Measurements from ENCODE around the gene RGS11. TPM values are rescaled to one million over a fixed set of nuclear protein-coding genes. Genes with fewer than 3 reads are reported as not detected.

The RGS11 gene
- total and polyA plus RNA-seq, 2 donors from 2014 or later: 2.5 to 5.9 TPM

DNA sequence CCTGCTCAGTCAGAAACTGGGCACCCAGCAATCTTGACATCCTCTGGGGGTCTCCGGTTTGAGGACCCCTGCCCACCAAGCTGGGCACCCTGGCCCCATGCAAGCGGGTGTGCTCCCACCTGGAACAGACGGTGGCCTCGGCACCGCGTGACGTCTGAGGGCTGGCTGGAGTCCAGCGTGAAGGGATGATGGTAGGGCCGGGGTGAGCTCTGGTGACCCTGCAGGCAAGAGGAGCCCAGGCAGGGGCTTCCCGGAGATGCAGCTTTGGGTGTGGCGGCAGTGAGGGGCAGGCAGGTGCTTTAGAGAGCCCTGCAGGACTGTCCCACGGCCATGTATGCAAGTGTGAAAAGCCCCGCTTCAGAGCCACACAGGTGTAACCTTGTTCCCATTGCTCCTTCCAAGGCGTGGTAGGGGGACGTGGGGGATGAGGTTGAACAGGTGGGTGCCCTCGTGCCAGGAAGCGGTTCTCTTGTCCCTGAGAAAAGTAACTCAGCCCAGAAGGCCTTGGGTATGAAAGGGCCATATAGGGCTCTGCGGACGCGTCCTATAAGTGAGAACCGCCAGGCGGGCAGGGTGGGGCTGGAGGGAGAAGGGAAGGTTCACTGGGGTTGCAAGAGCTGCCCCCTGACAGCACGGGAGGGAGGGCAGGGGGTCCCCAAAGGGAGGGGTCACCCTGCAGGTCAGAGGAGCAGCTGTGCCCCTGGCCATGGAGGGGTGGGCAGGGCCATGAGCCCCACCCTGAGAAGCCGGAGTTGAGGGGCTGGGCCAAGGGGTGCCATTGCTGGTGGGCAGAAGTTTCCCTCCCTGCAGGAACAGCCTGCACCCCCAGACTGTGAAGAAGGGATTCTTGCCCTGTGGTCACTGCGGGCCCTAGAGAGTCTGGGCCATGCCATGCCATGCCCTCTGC lies 9.2 kb downstream of the RGS11 start:
- H3K27ac ChIP-seq (ENCODE audit: low read depth in 2 of 2, low read length in 2 of 2): no peak overlapping the region
- H3K4me1 ChIP-seq (ENCODE audit: control insufficient read depth in 2 of 3, insufficient read depth in 2 of 3, low read depth in 1 of 3, low read length in 3 of 3): no peaks in the 10 kb centered on the region
- no peak overlapping the region for H3K9ac ChIP-seq (ENCODE audit: low read length in 3 of 3)
- intact Hi-C loops (cut with DNase I): no loop called here
- peak in 2 of 5 donors; percentile 47 to 68 for DNase-seq
- no peak for FAIRE-seq
- peaks cover 0 to 2% (median 0%) of the 10 kb centered on the region in 3 donors for H3K9me3 ChIP-seq (ENCODE audit: control insufficient read depth in 2 of 3, insufficient read depth in 1 of 3, low read length in 3 of 3)
- no peaks in the 10 kb centered on the region for H3K27me3 ChIP-seq (ENCODE audit: control insufficient read depth, insufficient read depth, low read length)
- no peak for TF ChIP-seq CTCF (IDR thresholded peaks at IDR 0.05; ENCODE audit: borderline replicate concordance, extremely low read depth, insufficient read depth)
- no peak overlapping the region for H3K4me3 ChIP-seq (ENCODE audit: low read length in 3 of 3)
- peaks cover 0 to 14% (median 2%) of the 10 kb centered on the region in 3 donors for H3K36me3 ChIP-seq (ENCODE audit: control insufficient read depth in 2 of 3, insufficient read depth in 3 of 3, low read length in 3 of 3)

DNA sequence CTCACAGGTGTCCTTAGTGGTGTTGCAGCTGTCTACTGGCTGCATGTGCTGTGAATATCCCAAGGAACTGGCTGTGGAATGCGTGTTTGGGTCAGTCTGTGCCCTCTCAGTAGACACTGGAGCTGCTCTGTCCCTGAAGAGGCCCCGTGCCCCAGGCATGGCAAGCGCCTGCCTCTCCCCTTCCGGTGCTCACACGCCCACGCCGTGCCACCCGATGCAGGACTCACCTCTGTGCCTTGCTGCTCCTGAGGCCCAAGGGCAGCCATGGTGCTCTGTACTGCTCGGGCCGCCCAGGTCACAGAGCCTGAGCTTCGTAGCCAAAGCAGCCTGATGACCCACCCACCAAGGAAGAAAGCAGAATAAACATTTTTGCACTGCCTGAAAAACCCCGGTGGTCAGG lies 10.0 kb downstream of the RGS11 start:
- DNase-seq: peak in 4 of 5 donors; percentile 34 to 78 (median 47)
- H3K4me1 ChIP-seq (ENCODE audit: control insufficient read depth in 2 of 3, insufficient read depth in 2 of 3, low read depth in 1 of 3, low read length in 3 of 3): no peaks in the 10 kb centered on the region
- FAIRE-seq: no peak
- H3K27ac ChIP-seq (ENCODE audit: low read depth in 2 of 2, low read length in 2 of 2): no peak overlapping the region
- H3K27me3 ChIP-seq (ENCODE audit: control insufficient read depth, insufficient read depth, low read length): no peaks in the 10 kb centered on the region
- no peak overlapping the region for H3K9ac ChIP-seq (ENCODE audit: low read length in 3 of 3)
- H3K4me3 ChIP-seq (ENCODE audit: low read length in 3 of 3): no peak overlapping the region
- peaks cover 0 to 2% (median 0%) of the 10 kb centered on the region in 3 donors for H3K9me3 ChIP-seq (ENCODE audit: control insufficient read depth in 2 of 3, insufficient read depth in 1 of 3, low read length in 3 of 3)
- intact Hi-C loops (cut with DNase I): no loop called here
- H3K36me3 ChIP-seq (ENCODE audit: control insufficient read depth in 2 of 3, insufficient read depth in 3 of 3, low read length in 3 of 3): peaks cover 0 to 19% (median 7%) of the 10 kb centered on the region in 3 donors
- no peak for TF ChIP-seq CTCF (IDR thresholded peaks at IDR 0.05; ENCODE audit: borderline replicate concordance, extremely low read depth, insufficient read depth)

GRCh38 chr16:265002-265529 lies 10.7 kb downstream of the RGS11 start:
- no peak for FAIRE-seq
- Histone ChIP-seq H3K27ac (ENCODE audit: low read depth in 2 of 2, low read length in 2 of 2) (no peak overlapping the region), H3K4me3 (ENCODE audit: low read length in 3 of 3) (no peak overlapping the region), H3K9ac (ENCODE audit: low read length in 3 of 3) (no peak overlapping the region), H3K4me1 (ENCODE audit: control insufficient read depth in 2 of 3, insufficient read depth in 2 of 3, low read depth in 1 of 3, low read length in 3 of 3) (no peaks in the 10 kb centered on the region), H3K9me3 (ENCODE audit: control insufficient read depth in 2 of 3, insufficient read depth in 1 of 3, low read length in 3 of 3) (peaks cover 0 to 2% (median 0%) of the 10 kb centered on the region in 3 donors), H3K27me3 (ENCODE audit: control insufficient read depth, insufficient read depth, low read length) (no peaks in the 10 kb centered on the region), H3K36me3 (ENCODE audit: control insufficient read depth in 2 of 3, insufficient read depth in 3 of 3, low read length in 3 of 3) (peaks cover 0 to 25% (median 7%) of the 10 kb centered on the region in 3 donors)
- no peak for DNase-seq
- intact Hi-C loops (cut with DNase I): no loop called here
- TF ChIP-seq CTCF (IDR thresholded peaks at IDR 0.05; ENCODE audit: borderline replicate concordance, extremely low read depth, insufficient read depth): no peak
